Activated naive CD8-positive, alpha-beta T cell treated with anti-CD3 and anti-CD28 coated beads, Interleukin-2, amount 50 U/mL, for 16 hours (primary cell): ENCODE data around the gene TMPRSS6.

Source experiments
- DNase-seq: peaks from one replicate; pipeline ENCODE4 v3.0.0-alpha.2; 2020; ENCODE audit warnings: low read depth, low spot score

Gene TMPRSS6

GRCh38 chr22:37117092-37117491 is 7.6 kb upstream of the TMPRSS6 start:
- no peak for DNase-seq

- no peak for DNase-seq
Measured at GRCh38 chr22:37115032-37115431, 5.5 kb upstream of the TMPRSS6 start.

GRCh38 chr22:37113757-37114156 is 4.2 kb upstream of the TMPRSS6 start:
- no peak for DNase-seq

- no peak for DNase-seq
Measured at GRCh38 chr22:37112084-37112728, 2.7 kb upstream of the TMPRSS6 start.

GRCh38 chr22:37111156-37111717 is 1.7 kb upstream of the TMPRSS6 start:
- no peak for DNase-seq

GRCh38 chr22:37107816-37108621 is 1.5 kb downstream of the TMPRSS6 start:
- DNase-seq: no peak

GRCh38 chr22:37105990-37106389 is 3.5 kb downstream of the TMPRSS6 start:
- DNase-seq: no peak

- DNase-seq: no peak
Measured at GRCh38 chr22:37105154-37105553, 4.4 kb downstream of the TMPRSS6 start.

GRCh38 chr22:37103656-37104452 is 5.7 kb downstream of the TMPRSS6 start:
- DNase-seq: no peak

GRCh38 chr22:37103151-37103550 is 6.4 kb downstream of the TMPRSS6 start:
- no peak for DNase-seq

- no peak for DNase-seq
Measured at GRCh38 chr22:37101311-37102066, 8.0 kb downstream of the TMPRSS6 start.

- DNase-seq: no peak
Measured at GRCh38 chr22:37100589-37101127, 8.9 kb downstream of the TMPRSS6 start.

- DNase-seq: no peak
Measured at GRCh38 chr22:37098976-37099591, 10.4 kb downstream of the TMPRSS6 start.

GRCh38 chr22:37097346-37097745 is 12.2 kb downstream of the TMPRSS6 start:
- DNase-seq: no peak

GRCh38 chr22:37095113-37095512 is 14.4 kb downstream of the TMPRSS6 start:
- DNase-seq: peak; percentile 23

- no peak for DNase-seq
Measured at GRCh38 chr22:37094239-37094638, 15.3 kb downstream of the TMPRSS6 start.

- no peak for DNase-seq
Measured at GRCh38 chr22:37092997-37093396, 16.5 kb downstream of the TMPRSS6 start.

- no peak for DNase-seq
Measured at GRCh38 chr22:37091994-37092393, 17.5 kb downstream of the TMPRSS6 start.

GRCh38 chr22:37090920-37091695 is 18.4 kb downstream of the TMPRSS6 start:
- no peak for DNase-seq

- DNase-seq: no peak
Measured at GRCh38 chr22:37089434-37089833, 20.1 kb downstream of the TMPRSS6 start.
